Endothelial cell of umbilical vein (primary cell): ENCODE data around the gene CAPN5. TPM values are rescaled to one million over a fixed set of nuclear protein-coding genes. Genes with fewer than 3 reads are reported as not detected.
A peak's percentile ranks its signal among the peaks of the same experiment; 100 is the strongest.

Experiments
- BruUV-seq: library from RNA; stranded (reverse); fragments of 400-500 nt; replicated peaks from 2 replicates; lab custom pipeline; 2021; lab: Mats Ljungman, UMichigan
- CTCF ChIA-PET: fragments of 300-600, 350-600 bp; sonication (Branson Sonifier 250); formaldehyde crosslinking; loops from one replicate; lab custom pipeline; 2021; ENCODE audit warnings: antibody characterized with exemption, inconsistent platforms; lab: Charles Lee
- POLR2A ChIA-PET: fragments of 300-600, 350-600 bp; sonication (Branson Sonifier 250); formaldehyde crosslinking; loops from one replicate; lab custom pipeline; 2021; ENCODE audit warnings: antibody characterized with exemption, inconsistent platforms; lab: Charles Lee
- DNase-seq: peaks from one replicate; pipeline ENCODE4 v3.0.0-alpha.2; 2011; ENCODE audit warnings: low read depth, low spot score
- FAIRE-seq: peaks from 2 replicates; lab custom pipeline; 2011; peaks lifted over from hg19 to GRCh38; lab: Jason Lieb, UNC
- H2AFZ ChIP-seq: 2 replicates; pipeline ENCODE4 v1.6.0; 2012; ENCODE audit warnings: low read depth, low read length, control low read depth, inconsistent platforms
- H3K27ac ChIP-seq: 2 replicates; pipeline ENCODE4 v1.5.1; 2011; ENCODE audit warnings: low read depth, mild to moderate bottlenecking, control low read depth, low read length, moderate library complexity; ENCODE audit not compliant: insufficient read depth
- H3K27me3 ChIP-seq, 2 experiments: 2 replicates each; pipeline versions ENCODE4 v1.6.0 to v1.6.1; 2011; ENCODE audit warnings: low read length in 2 of 2, mixed read lengths in 1 of 2; ENCODE audit not compliant: control insufficient read depth in 2 of 2, insufficient read depth in 2 of 2
- H3K36me3 ChIP-seq, 2 experiments: 2 replicates in 1 of 2; 3 replicates in 1 of 2; pipeline ENCODE4 v1.5.1; 2011; ENCODE audit warnings: low read length in 2 of 2, mild to moderate bottlenecking in 1 of 2, moderate library complexity in 1 of 2; ENCODE audit not compliant: control insufficient read depth in 2 of 2, insufficient read depth in 2 of 2; ENCODE audit errors: extremely low read depth in 1 of 2
- H3K4me1 ChIP-seq: 3 replicates; pipeline ENCODE4 v1.5.1; 2011; ENCODE audit warnings: mild to moderate bottlenecking, low read length; ENCODE audit not compliant: control insufficient read depth, insufficient read depth; ENCODE audit errors: extremely low read depth
- H3K4me2 ChIP-seq: 2 replicates; pipeline ENCODE4 v1.6.1; 2011; ENCODE audit warnings: low read length, control low read depth, mixed read lengths; ENCODE audit not compliant: insufficient read depth
- H3K4me3 ChIP-seq, 3 experiments: fragments of 200-600 bp in 1 of 3; sonication (generic), shearing (Covaris generic) in 1 of 3; replicated peaks in 1 of 3; 2 replicates each; pipeline ENCODE4 v1.5.1; 2011 to 2016; ENCODE audit warnings: control low read depth in 3 of 3, low read length in 3 of 3, mild to moderate bottlenecking in 2 of 3, inconsistent platforms in 1 of 3, low read depth in 1 of 3, moderate library complexity in 1 of 3; ENCODE audit not compliant: insufficient read depth in 1 of 3
- H3K79me2 ChIP-seq: 2 replicates; pipeline ENCODE4 v1.6.0; 2012; ENCODE audit warnings: low read length, inconsistent platforms; ENCODE audit not compliant: control insufficient read depth, insufficient read depth
- H3K9ac ChIP-seq: replicated peaks from 2 replicates; pipeline ENCODE3; 2011; ENCODE audit warnings: low read length, control low read depth; ENCODE audit not compliant: insufficient read depth; ENCODE audit errors: extremely low read depth
- H3K9me1 ChIP-seq: replicated peaks from 3 replicates; pipeline ENCODE4 v1.6.0; 2011; ENCODE audit warnings: mild to moderate bottlenecking, low read length; ENCODE audit not compliant: control insufficient read depth, insufficient read depth; ENCODE audit errors: extremely low read depth
- H3K9me3 ChIP-seq: replicated peaks from 2 replicates; pipeline ENCODE4 v1.5.1; 2012; ENCODE audit warnings: low read length, inconsistent platforms; ENCODE audit not compliant: control insufficient read depth, insufficient read depth
- H4K20me1 ChIP-seq: replicated peaks from 2 replicates; pipeline ENCODE3; 2011; ENCODE audit warnings: mild to moderate bottlenecking, low read length; ENCODE audit not compliant: control insufficient read depth, insufficient read depth; ENCODE audit errors: extremely low read depth
- FOS ChIP-seq: IDR thresholded peaks from 2 replicates; pipeline ENCODE4 v1.6.1; 2011; ENCODE audit warnings: mild to moderate bottlenecking, low read length, moderate library complexity, borderline replicate concordance; ENCODE audit not compliant: insufficient read depth
- GATA2 ChIP-seq: IDR thresholded peaks from 2 replicates; pipeline ENCODE4 v1.7.0; 2011; ENCODE audit warnings: low read depth, mild to moderate bottlenecking, moderate library complexity, mixed read lengths, low read length; ENCODE audit not compliant: insufficient read length, insufficient read depth
- POLR2A ChIP-seq: IDR thresholded peaks from 2 replicates; pipeline ENCODE4 v1.6.1; 2012; ENCODE audit warnings: low read depth, mild to moderate bottlenecking, control low read depth, low read length
- POLR2AphosphoS5 ChIP-seq: IDR thresholded peaks from 2 replicates; pipeline ENCODE4 v1.6.1; 2012; ENCODE audit warnings: low read depth, mild to moderate bottlenecking, control low read depth, low read length, moderate library complexity; ENCODE audit not compliant: insufficient read depth
- dilution Hi-C: fragments of 300-500 bp; cut with MboI; formaldehyde crosslinking; loops from one replicate; pipeline ENCODE4 v1.15.0; 2019; ENCODE audit warnings: low sequenced_read_pairs; ENCODE audit not compliant: extremely low pct_ligation_motif_present
- intact Hi-C: fragments of 100-400 bp; cut with micrococcal nuclease; formaldehyde crosslinking; loops from one replicate; pipeline ENCODE4 v1.10.0; 2022
- polyA plus RNA-seq, 4 experiments: library from polyadenylated mRNA; depleted of rRNA in 3 of 4; stranded (reverse) in 3 of 4; unstranded in 1 of 4; fragments of >200 nt; gene quantifications; 2 replicates each; pipeline versions ENCODE4 v1.2.1 to v1.2.3, GENCODE V29; 2011 to 2012; ENCODE audit warnings: missing spikeins in 1 of 4
- total RNA-seq: library from RNA; stranded (reverse); gene quantifications from 2 replicates; pipeline ENCODE4 v1.2.3, GENCODE V29; 2021

CAPN5 gene
- total and polyA plus RNA-seq, 2 donors (not counting 3 experiments of a cell fraction or from before 2014, with no cell fraction given): 15.0 to 17.0 TPM

- ChIA-PET CTCF (interaction anchor here (1.1 to 6.4 kb wide), 5 partner anchors 14 to 36 kb away, joined by 3 to 148 read pairs (median 24); no protein-coding TSS in a partner anchor), POLR2A (no interaction called here)
- Histone ChIP-seq H2AFZ (peak overlapping the region; percentile 94), H3K27me3 (no peaks in the 10 kb centered on the region), H3K27ac (no peak overlapping the region), H3K9me3 (no peaks in the 10 kb centered on the region), H3K4me3 (peak overlapping the region in 1 of 3 experiments; percentile 54), H3K36me3 (no peaks in the 10 kb centered on the region), H3K9me1 (no peaks in the 10 kb centered on the region), H3K79me2 (no peaks in the 10 kb centered on the region), H3K4me1 (peaks cover 11% of the 10 kb centered on the region), H3K9ac (no peak overlapping the region), H4K20me1 (no peaks in the 10 kb centered on the region), H3K4me2 (peak overlapping the region; percentile 72)
- FAIRE-seq (no peak), DNase-seq (no peak)
- dilution Hi-C loops (no loop called here), intact Hi-C loops (loop anchor here (1.0 kb wide), 3 partner anchors 16 to 25 kb away; no protein-coding TSS in a partner anchor)
- no peak for TF ChIP-seq FOS
- BruUV-seq: no TSS peak
Measured at GRCh38 chr11:77065878-77066228, 918 bp upstream of the CAPN5 start.

GRCh38 chr11:77067861-77068443 lies 1.2 kb downstream of the CAPN5 start:
- H4K20me1 ChIP-seq: no peaks in the 10 kb centered on the region
- H3K4me1 ChIP-seq: peaks cover 26% of the 10 kb centered on the region
- DNase-seq: no peak
- no peak overlapping the region for H2AFZ ChIP-seq
- FAIRE-seq: no peak
- no peaks in the 10 kb centered on the region for H3K79me2 ChIP-seq
- H3K36me3 ChIP-seq: no peaks in the 10 kb centered on the region
- ChIA-PET POLR2A (no interaction called here), CTCF (interaction anchor here (6.4 kb wide), 1 partner anchor 23 kb away, joined by 148 read pairs; no protein-coding TSS in a partner anchor)
- no peak overlapping the region for H3K4me3 ChIP-seq
- no peak overlapping the region for H3K9ac ChIP-seq
- H3K27me3 ChIP-seq: no peaks in the 10 kb centered on the region
- TF ChIP-seq FOS (no peak), POLR2A (no peak), GATA2 (no peak), POLR2AphosphoS5 (no peak)
- H3K9me3 ChIP-seq: no peaks in the 10 kb centered on the region
- intact Hi-C loops: no loop called here
- no peak overlapping the region for H3K27ac ChIP-seq
- dilution Hi-C loops: no loop called here
- no TSS peak for BruUV-seq
- peak overlapping the region; percentile 84 for H3K4me2 ChIP-seq
- H3K9me1 ChIP-seq: no peaks in the 10 kb centered on the region
